Stimulated activated CD4-positive, alpha-beta T cell treated with anti-CD3 and anti-CD28 coated beads, TNF-alpha, amount 100 ng/mL, for 48 hours (primary cell): ENCODE measurements around the gene LCLAT1.
A peak's percentile ranks its signal among the peaks of the same experiment; 100 is the strongest.

Source experiments
- DNase-seq, 3 donors: peaks; one replicate each; pipeline ENCODE4 v3.0.0-alpha.2; 2020; ENCODE audit warnings: low read depth in 3 of 3

The LCLAT1 gene

GRCh38 chr2:30422444-30423040, 24.5 kb upstream of the LCLAT1 start:
- DNase-seq: peak; percentile 69 to 87 (median 86)

- no peak for DNase-seq
Measured at GRCh38 chr2:30424231-30424630, 22.8 kb upstream of the LCLAT1 start.

- DNase-seq: no peak
Measured at GRCh38 chr2:30425326-30425725, 21.7 kb upstream of the LCLAT1 start.

GRCh38 chr2:30427606-30428347, 19.3 kb upstream of the LCLAT1 start:
- DNase-seq: no peak

GRCh38 chr2:30428348-30428662, 18.7 kb upstream of the LCLAT1 start:
- no peak for DNase-seq

GRCh38 chr2:30428827-30429461, 18.1 kb upstream of the LCLAT1 start:
- no peak for DNase-seq

- no peak for DNase-seq
Measured at GRCh38 chr2:30433541-30434299, 13.3 kb upstream of the LCLAT1 start.

GRCh38 chr2:30434708-30435107, 12.3 kb upstream of the LCLAT1 start:
- no peak for DNase-seq

GRCh38 chr2:30436859-30437435, 10.1 kb upstream of the LCLAT1 start:
- no peak for DNase-seq

- DNase-seq: no peak
Measured at GRCh38 chr2:30437809-30438548, 9.1 kb upstream of the LCLAT1 start.

- no peak for DNase-seq
Measured at GRCh38 chr2:30439296-30439695, 7.8 kb upstream of the LCLAT1 start.

GRCh38 chr2:30439879-30440278, 7.2 kb upstream of the LCLAT1 start:
- DNase-seq: no peak

- no peak for DNase-seq
Measured at GRCh38 chr2:30441023-30441422, 6.0 kb upstream of the LCLAT1 start.

GRCh38 chr2:30443081-30443480, 4.0 kb upstream of the LCLAT1 start:
- DNase-seq: no peak

GRCh38 chr2:30444273-30444672, 2.8 kb upstream of the LCLAT1 start:
- DNase-seq: no peak

GRCh38 chr2:30445266-30445821, 1.7 kb upstream of the LCLAT1 start:
- no peak for DNase-seq

GRCh38 chr2:30446602-30447148, 371 bp upstream of the LCLAT1 start:
- no peak for DNase-seq

- DNase-seq: no peak
Measured at GRCh38 chr2:30448308-30448707, 1.3 kb downstream of the LCLAT1 start.

- no peak for DNase-seq
Measured at GRCh38 chr2:30448866-30449265, 1.8 kb downstream of the LCLAT1 start.

- no peak for DNase-seq
Measured at GRCh38 chr2:30450025-30450424, 3.0 kb downstream of the LCLAT1 start.

- DNase-seq: no peak
Measured at GRCh38 chr2:30453498-30453897, 6.5 kb downstream of the LCLAT1 start.
